AG09319 (cell line): ENCODE results near the gene UBA52.

ENCODE experiments used
- DNase-seq: peaks from one replicate; pipeline ENCODE4 v3.0.0-alpha.2; 2010; ENCODE audit warnings: low read depth; ENCODE audit errors: extremely low read depth
- TF ChIP-seq, protein P1 (sequence below): IDR thresholded peaks from 2 replicates; pipeline ENCODE4 v1.5.1; 2011; ENCODE audit warnings: low read depth, mild to moderate bottlenecking, inconsistent platforms, low read length, moderate library complexity

UBA52 gene

DNA sequence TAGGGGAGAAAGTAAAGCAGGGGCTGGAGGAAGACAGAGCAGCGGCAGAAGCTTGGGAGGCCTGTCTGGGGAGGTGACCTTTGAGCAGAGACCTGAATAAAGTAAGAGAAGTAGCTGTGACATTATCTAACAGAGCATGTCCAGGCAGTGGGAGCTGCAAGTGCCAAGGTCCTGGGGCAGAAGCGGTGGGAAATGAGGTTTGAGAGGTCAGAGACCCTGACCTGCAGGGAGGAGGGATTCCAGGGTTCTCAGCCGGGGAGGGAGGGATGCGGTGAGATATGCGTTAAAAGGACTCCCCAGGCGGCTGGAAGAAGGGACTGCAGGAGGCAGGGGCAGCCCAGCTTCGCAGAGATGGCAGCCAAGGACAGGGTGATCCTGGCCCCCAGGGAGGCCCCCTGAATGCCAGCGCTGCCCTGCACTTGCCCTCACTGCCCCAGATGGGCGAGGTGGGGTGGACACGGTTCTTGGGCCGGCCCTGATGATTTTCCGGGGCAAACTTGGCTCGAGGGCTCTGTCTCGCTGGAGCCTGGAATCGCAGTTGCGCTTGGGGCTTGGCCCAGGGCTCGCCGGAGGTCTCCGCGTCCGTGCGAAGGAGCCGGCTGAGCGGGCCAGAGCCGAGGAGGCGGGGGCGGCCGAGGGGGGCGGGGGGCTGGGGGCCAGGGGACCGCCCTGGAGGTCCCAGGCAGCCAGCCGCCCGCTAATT lies 31.7 kb downstream of the UBA52 start:
- DNase-seq, result no peak
- TF ChIP-seq, protein P1, sequence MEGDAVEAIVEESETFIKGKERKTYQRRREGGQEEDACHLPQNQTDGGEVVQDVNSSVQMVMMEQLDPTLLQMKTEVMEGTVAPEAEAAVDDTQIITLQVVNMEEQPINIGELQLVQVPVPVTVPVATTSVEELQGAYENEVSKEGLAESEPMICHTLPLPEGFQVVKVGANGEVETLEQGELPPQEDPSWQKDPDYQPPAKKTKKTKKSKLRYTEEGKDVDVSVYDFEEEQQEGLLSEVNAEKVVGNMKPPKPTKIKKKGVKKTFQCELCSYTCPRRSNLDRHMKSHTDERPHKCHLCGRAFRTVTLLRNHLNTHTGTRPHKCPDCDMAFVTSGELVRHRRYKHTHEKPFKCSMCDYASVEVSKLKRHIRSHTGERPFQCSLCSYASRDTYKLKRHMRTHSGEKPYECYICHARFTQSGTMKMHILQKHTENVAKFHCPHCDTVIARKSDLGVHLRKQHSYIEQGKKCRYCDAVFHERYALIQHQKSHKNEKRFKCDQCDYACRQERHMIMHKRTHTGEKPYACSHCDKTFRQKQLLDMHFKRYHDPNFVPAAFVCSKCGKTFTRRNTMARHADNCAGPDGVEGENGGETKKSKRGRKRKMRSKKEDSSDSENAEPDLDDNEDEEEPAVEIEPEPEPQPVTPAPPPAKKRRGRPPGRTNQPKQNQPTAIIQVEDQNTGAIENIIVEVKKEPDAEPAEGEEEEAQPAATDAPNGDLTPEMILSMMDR, result peak; percentile 26

DNA sequence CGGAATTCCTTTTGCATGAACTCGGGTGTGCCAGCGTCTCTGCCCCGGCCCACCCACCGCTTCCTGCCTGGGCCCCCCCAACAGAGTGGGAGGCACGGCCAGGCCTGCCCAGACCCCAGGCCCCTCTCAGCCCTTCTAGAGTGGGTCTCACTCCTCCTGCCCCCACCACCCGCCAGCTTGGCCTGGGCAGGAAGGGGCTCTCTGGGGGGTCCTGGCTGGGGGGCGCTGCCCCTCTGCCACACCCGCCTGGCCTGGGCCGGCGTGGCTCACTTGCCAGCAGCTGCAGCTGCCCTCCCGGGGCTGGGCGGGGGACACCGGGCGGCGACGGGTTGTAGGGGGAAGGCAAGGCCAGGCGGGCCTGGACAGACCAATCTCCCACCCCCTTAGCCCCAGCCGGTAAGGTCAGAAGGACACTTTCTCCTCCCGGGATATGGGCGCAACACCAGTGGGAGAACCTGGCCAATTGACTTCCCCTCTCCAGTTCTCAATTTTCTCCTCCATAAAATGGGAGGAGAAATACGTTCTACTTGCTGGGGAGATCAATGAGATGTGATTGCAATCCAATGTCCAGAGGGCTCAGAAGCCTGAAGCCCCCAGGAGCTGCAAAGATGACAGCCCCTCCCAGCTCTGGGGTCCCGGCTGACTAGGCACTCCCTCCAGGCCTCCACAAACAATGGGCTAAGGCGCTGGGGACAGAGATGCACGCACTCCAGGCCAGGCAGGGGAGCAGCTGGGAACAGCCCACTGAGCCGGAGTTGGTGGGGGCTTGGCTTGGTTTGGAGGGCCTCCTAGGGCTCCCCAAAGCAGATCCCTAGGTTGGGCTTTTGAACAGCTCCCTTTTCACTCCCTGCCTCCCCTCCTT lies 32.5 kb downstream of the UBA52 start:
- TF ChIP-seq, protein P1, result no peak
- DNase-seq, result no peak

DNA sequence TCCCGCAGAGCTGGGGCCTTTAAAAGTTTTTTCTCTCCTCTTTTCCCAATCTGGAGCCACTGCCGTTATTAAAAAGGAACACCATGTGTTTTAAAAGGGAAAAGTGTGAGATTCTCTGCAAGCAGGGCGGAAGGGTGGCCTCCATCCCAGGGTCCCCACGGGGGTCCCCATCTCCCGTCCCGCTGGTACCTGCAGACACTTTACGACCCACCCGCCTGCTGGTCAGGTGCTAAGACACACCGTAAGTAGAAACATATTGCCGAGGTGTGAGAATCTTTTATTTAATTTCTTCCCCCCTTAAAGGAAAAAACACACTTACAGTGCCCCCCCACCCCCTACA lies 33.1 kb downstream of the UBA52 start:
- DNase-seq, result no peak
- TF ChIP-seq, protein P1, result no peak

DNA sequence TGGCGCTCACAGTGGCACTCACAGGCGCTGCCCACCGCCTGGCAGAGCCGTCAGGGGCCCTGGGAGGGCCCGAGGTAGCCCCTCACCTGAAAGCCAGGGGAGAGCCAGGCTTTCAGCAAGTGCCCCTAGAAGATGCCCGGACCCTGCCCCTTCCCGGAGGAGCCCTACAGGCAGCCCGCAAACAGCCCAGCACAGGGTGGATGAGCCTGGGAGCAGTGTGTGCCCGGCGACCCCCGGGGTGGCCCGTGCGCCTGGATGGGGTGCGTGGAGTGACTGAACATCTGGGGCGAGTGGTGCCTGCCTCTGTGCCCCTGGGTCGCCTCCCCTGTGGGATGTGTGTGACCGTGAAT lies 33.5 kb downstream of the UBA52 start:
- no peak for DNase-seq
- TF ChIP-seq, protein P1, result no peak

DNA sequence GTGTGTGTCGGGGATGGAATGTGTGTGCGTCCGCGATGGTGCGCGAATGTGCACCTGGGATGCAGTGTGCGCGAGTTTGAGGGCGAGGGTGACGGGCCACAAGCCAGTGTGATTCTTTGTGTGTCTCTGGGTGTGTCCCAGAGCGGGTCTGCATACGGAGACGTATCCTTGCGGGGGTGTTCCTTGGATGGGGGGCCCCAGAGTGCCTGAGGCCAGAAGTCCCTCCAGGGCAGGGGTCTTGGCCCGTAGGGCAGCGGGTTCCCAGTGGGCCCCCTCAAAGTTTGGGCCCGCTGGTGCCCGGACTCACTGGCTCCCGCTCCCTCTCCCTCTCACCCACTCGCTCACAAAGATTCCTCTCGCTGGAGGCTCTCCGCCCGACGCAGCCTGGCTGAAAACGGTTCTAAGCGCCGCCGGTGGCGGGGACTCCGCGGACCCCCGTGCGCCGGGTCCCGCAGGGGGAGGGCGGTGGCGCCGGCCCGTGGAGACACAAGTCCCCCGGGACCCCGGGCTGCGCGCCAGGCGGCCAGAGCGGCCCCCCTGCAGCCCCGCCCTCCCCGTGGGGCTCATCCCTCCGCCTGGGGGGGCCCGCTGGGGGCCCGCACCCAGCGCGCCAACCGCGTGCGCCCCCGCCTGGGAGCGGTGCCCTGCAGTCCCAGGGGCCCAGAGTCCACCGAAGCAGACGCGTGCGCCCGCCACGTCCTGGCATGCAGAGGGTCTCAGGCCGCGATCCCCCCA lies 34.1 kb downstream of the UBA52 start:
- no peak for DNase-seq
- TF ChIP-seq, protein P1, result no peak

DNA sequence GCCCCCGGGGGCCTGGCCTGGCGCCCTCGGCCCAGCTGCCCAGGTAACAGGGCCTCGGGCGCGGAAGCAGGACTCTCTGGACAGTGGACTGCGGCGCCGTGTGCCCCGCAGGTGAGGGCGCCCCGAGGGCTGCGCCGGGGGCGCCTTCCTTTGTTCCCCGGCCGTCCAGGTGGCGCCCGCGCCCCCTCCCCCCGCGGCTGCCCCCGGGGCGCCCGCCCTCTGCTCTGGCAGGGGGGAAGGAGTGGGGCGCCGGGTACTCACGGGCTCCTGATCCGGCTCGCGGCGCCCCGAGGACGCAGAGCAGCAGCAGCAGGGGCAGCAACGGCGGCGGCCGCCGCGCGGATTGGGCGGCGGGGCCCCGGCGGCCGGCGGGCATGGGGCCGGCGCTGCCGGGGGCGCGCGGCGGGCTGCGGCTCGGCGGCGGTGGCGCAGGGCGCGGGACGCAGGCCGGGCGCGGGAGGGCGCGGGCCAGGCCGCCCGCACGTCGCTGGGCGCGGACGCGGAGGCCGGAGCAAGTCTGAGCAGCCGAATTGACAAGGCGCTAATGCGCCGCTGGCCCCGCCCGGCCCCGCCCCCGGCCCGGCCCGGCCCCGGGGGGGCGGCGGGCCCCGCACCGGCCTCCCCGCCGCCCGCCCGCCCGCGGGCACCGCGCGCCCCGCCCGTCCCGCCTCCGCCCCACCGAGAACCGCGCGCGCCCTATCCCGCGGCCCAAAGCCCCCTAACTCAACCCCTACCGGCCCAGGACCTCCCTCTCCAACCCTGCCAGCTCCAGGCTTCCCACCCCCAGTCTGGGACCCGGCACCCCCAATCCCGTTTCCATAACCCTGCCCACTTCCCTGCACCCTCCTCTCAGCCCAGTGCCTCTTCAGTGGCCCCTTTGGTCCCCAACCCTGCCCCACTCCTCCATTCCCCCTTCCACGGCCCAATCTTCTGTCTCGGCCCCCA lies 34.9 kb downstream of the UBA52 start, which contains the start of gene CRLF1:
TSS of gene CRLF1 (minus strand) at position 519 of the 945 bp plus-strand sequence. CDS start at position 376, 143 bp downstream.
- DNase-seq, result no peak
- TF ChIP-seq, protein P1, result no peak
